Endothelial cell of umbilical vein (primary cell): ENCODE data around the gene CTSW. TPM values are rescaled to one million over a fixed set of nuclear protein-coding genes. Genes with fewer than 3 reads are reported as not detected.

Source experiments
- BruUV-seq: library from RNA; stranded (reverse); fragments of 400-500 nt; replicated peaks from 2 replicates; lab custom pipeline; 2021; lab: Mats Ljungman, UMichigan
- CTCF ChIA-PET: fragments of 300-600, 350-600 bp; sonication (Branson Sonifier 250); formaldehyde crosslinking; loops from one replicate; lab custom pipeline; 2021; ENCODE audit warnings: antibody characterized with exemption, inconsistent platforms; lab: Charles Lee
- POLR2A ChIA-PET: fragments of 300-600, 350-600 bp; sonication (Branson Sonifier 250); formaldehyde crosslinking; loops from one replicate; lab custom pipeline; 2021; ENCODE audit warnings: antibody characterized with exemption, inconsistent platforms; lab: Charles Lee
- DNase-seq: peaks from one replicate; pipeline ENCODE4 v3.0.0-alpha.2; 2011; ENCODE audit warnings: low read depth, low spot score
- FAIRE-seq: peaks from 2 replicates; lab custom pipeline; 2011; peaks lifted over from hg19 to GRCh38; lab: Jason Lieb, UNC
- H2AFZ ChIP-seq: 2 replicates; pipeline ENCODE4 v1.6.0; 2012; ENCODE audit warnings: low read depth, low read length, control low read depth, inconsistent platforms
- H3K27ac ChIP-seq: 2 replicates; pipeline ENCODE4 v1.5.1; 2011; ENCODE audit warnings: low read depth, mild to moderate bottlenecking, control low read depth, low read length, moderate library complexity; ENCODE audit not compliant: insufficient read depth
- H3K27me3 ChIP-seq, 2 experiments: 2 replicates each; pipeline versions ENCODE4 v1.6.0 to v1.6.1; 2011; ENCODE audit warnings: low read length in 2 of 2, mixed read lengths in 1 of 2; ENCODE audit not compliant: control insufficient read depth in 2 of 2, insufficient read depth in 2 of 2
- H3K36me3 ChIP-seq, 2 experiments: 2 replicates in 1 of 2; 3 replicates in 1 of 2; pipeline ENCODE4 v1.5.1; 2011; ENCODE audit warnings: low read length in 2 of 2, mild to moderate bottlenecking in 1 of 2, moderate library complexity in 1 of 2; ENCODE audit not compliant: control insufficient read depth in 2 of 2, insufficient read depth in 2 of 2; ENCODE audit errors: extremely low read depth in 1 of 2
- H3K4me1 ChIP-seq: 3 replicates; pipeline ENCODE4 v1.5.1; 2011; ENCODE audit warnings: mild to moderate bottlenecking, low read length; ENCODE audit not compliant: control insufficient read depth, insufficient read depth; ENCODE audit errors: extremely low read depth
- H3K4me2 ChIP-seq: 2 replicates; pipeline ENCODE4 v1.6.1; 2011; ENCODE audit warnings: low read length, control low read depth, mixed read lengths; ENCODE audit not compliant: insufficient read depth
- H3K4me3 ChIP-seq, 3 experiments: fragments of 200-600 bp in 1 of 3; sonication (generic), shearing (Covaris generic) in 1 of 3; replicated peaks in 1 of 3; 2 replicates each; pipeline ENCODE4 v1.5.1; 2011 to 2016; ENCODE audit warnings: control low read depth in 3 of 3, low read length in 3 of 3, mild to moderate bottlenecking in 2 of 3, inconsistent platforms in 1 of 3, low read depth in 1 of 3, moderate library complexity in 1 of 3; ENCODE audit not compliant: insufficient read depth in 1 of 3
- H3K79me2 ChIP-seq: 2 replicates; pipeline ENCODE4 v1.6.0; 2012; ENCODE audit warnings: low read length, inconsistent platforms; ENCODE audit not compliant: control insufficient read depth, insufficient read depth
- H3K9ac ChIP-seq: replicated peaks from 2 replicates; pipeline ENCODE3; 2011; ENCODE audit warnings: low read length, control low read depth; ENCODE audit not compliant: insufficient read depth; ENCODE audit errors: extremely low read depth
- H3K9me1 ChIP-seq: replicated peaks from 3 replicates; pipeline ENCODE4 v1.6.0; 2011; ENCODE audit warnings: mild to moderate bottlenecking, low read length; ENCODE audit not compliant: control insufficient read depth, insufficient read depth; ENCODE audit errors: extremely low read depth
- H3K9me3 ChIP-seq: replicated peaks from 2 replicates; pipeline ENCODE4 v1.5.1; 2012; ENCODE audit warnings: low read length, inconsistent platforms; ENCODE audit not compliant: control insufficient read depth, insufficient read depth
- H4K20me1 ChIP-seq: replicated peaks from 2 replicates; pipeline ENCODE3; 2011; ENCODE audit warnings: mild to moderate bottlenecking, low read length; ENCODE audit not compliant: control insufficient read depth, insufficient read depth; ENCODE audit errors: extremely low read depth
- CTCF ChIP-seq, 2 donors: IDR thresholded peaks; 1 replicate in 1 of 2; 2 replicates in 1 of 2; pipeline ENCODE4 v1.5.1; 2011; ENCODE audit warnings: low read length in 2 of 2, mild to moderate bottlenecking in 2 of 2, moderate library complexity in 2 of 2, control low read depth in 1 of 2, inconsistent platforms in 1 of 2, low read depth in 1 of 2; ENCODE audit not compliant: insufficient read depth in 1 of 2; ENCODE audit errors: extremely low read depth in 1 of 2
- MAX ChIP-seq: IDR thresholded peaks from 2 replicates; pipeline ENCODE4 v1.6.1; 2011; ENCODE audit not compliant: insufficient read depth, insufficient read length
- dilution Hi-C: fragments of 300-500 bp; cut with MboI; formaldehyde crosslinking; loops from one replicate; pipeline ENCODE4 v1.15.0; 2019; ENCODE audit warnings: low sequenced_read_pairs; ENCODE audit not compliant: extremely low pct_ligation_motif_present
- intact Hi-C: fragments of 100-400 bp; cut with micrococcal nuclease; formaldehyde crosslinking; loops from one replicate; pipeline ENCODE4 v1.10.0; 2022
- polyA plus RNA-seq, 4 experiments: library from polyadenylated mRNA; depleted of rRNA in 3 of 4; stranded (reverse) in 3 of 4; unstranded in 1 of 4; fragments of >200 nt; gene quantifications; 2 replicates each; pipeline versions ENCODE4 v1.2.1 to v1.2.3, GENCODE V29; 2011 to 2012; ENCODE audit warnings: missing spikeins in 1 of 4
- total RNA-seq: library from RNA; stranded (reverse); gene quantifications from 2 replicates; pipeline ENCODE4 v1.2.3, GENCODE V29; 2021

Gene CTSW
- total and polyA plus RNA-seq, 2 donors (not counting 3 experiments of a cell fraction or from before 2014, with no cell fraction given): not detected

GRCh38 chr11:65863889-65864705 lies 15.5 kb upstream of the CTSW start:
- dilution Hi-C loops: no loop called here
- Histone ChIP-seq H3K36me3 (peaks cover 9 to 46% of the 10 kb centered on the region in 2 experiments), H3K9me1 (no peaks in the 10 kb centered on the region), H3K4me1 (peaks cover 21% of the 10 kb centered on the region), H2AFZ (no peak overlapping the region), H4K20me1 (no peaks in the 10 kb centered on the region), H3K27ac (no peak overlapping the region), H3K4me2 (no peak overlapping the region), H3K4me3 (no peak overlapping the region), H3K27me3 (no peaks in the 10 kb centered on the region), H3K79me2 (peaks cover 33% of the 10 kb centered on the region), H3K9me3 (no peaks in the 10 kb centered on the region), H3K9ac (no peak overlapping the region)
- TF ChIP-seq MAX (no peak), CTCF (IDR thresholded peaks at IDR 0.05; ENCODE audit: extremely low read depth in 1 of 2, insufficient read depth in 1 of 2, low read depth in 1 of 2, low read length in 2 of 2) (no peak)
- DNase-seq (no peak), FAIRE-seq (no peak)
- ChIA-PET POLR2A (no interaction called here), CTCF (no interaction called here)
- intact Hi-C loops: no loop called here
- BruUV-seq: no TSS peak
